Stimulated activated CD4-positive, alpha-beta T cell treated with anti-CD3 and anti-CD28 coated beads, Interleukin-15, amount 100 ng/mL, for 48 hours (primary cell): ENCODE data around the gene DNAJC25.
"Not testable (repeated sequence)": the region's sequence is repeated elsewhere in the genome, so short reads cannot be mapped to it uniquely, and the experiment has no call there.

Source experiments
- DNase-seq, 2 donors: peaks; one replicate each; pipeline ENCODE4 v3.0.0-alpha.2; 2020; ENCODE audit warnings: low read depth in 2 of 2

Gene DNAJC25

GRCh38 chr9:111631214-111631971, at the start of gene DNAJC25:
DNAJC25 (plus strand) TSS chr9:111631334; CDS start chr9:111631408, 74 bp downstream.
- DNase-seq = peak; percentile 94 to 95

- DNase-seq = no peak
These were observed 48.2 kb upstream of the DNAJC25 start for GRCh38 chr9:111582888-111583287.

GRCh38 chr9:111586378-111586777, 44.8 kb upstream of the DNAJC25 start:
- no peak for DNase-seq

DNA sequence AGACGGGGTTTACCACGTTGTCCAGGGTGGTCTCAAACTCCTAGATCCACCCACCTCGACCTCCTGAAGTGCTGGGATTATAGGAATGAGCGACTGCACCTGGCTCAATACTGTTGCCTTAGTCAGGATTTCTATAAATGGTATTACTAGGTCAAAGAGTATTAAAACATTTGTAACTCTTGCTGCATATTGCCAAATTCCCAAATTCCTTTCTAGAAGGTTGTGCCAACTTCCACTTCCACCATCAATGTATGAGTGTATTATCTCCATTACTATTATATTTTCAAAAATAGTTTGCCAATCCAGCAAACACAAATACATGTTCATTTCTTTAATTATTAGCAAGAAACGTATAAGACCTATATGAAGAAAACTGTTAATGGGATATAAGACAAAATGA, 42.3 kb upstream of the DNAJC25 start:
- DNase-seq = no peak

DNA sequence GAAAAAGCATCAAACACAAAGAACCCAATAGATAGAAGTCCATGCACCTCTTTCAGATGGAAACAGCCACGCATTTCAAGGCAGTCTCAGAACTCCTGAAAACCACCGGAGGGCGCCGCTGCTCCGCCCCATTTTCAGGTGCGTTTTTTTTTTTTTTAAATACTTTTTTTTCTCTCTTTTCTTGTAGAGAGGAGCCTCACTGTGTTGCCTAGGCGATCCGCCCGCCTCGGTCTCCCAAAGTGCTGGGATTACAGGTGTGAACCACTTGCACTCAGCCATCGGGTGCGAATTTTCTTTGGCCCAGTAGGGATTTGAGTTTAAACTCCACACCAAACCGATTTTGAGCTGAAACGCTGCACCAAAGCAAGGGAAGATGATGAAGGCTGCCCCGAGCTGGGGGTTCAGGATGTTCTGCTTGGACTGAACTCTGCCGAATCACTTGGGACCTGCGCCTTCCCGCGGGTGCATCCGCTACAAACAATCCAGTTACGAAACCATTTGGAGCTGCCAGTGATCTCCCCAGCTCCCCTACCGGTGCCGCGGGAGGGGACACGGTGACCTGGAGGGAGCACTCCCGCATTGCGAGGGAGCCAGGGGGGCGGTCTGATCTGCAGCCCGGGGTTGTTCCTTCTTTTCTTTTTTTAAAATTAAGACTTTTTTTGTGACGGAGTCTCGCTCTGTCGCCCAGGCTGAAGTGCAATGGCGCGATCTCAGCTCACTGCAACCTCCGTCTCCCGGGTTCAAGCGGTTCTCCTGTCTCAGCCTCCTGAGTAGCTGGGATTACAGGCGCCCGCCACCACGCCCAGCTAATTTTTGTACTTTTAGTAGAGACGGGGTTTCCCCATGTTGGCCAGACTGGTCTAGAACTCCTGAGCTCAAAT, 33.0 kb upstream of the DNAJC25 start:
- DNase-seq = peak in 1 of 2 donors; percentile 34

DNA sequence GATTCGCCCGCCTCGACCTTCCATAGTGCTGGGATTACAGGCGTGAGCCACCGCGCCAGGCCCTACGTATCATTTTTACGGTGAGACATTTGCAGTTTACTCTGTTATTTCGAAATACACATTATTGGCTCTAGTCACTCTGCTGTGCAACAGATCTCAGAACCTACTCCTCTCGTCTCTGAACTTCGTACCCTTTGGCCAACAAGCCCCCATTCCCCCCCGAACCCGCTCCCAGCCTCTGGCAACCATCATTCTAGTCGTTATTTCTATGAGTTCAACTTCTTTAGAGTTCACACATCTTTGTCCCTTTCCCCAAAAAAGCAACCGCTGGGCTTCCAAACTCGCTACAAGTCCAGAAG, 32.4 kb upstream of the DNAJC25 start:
- no peak for DNase-seq

DNA sequence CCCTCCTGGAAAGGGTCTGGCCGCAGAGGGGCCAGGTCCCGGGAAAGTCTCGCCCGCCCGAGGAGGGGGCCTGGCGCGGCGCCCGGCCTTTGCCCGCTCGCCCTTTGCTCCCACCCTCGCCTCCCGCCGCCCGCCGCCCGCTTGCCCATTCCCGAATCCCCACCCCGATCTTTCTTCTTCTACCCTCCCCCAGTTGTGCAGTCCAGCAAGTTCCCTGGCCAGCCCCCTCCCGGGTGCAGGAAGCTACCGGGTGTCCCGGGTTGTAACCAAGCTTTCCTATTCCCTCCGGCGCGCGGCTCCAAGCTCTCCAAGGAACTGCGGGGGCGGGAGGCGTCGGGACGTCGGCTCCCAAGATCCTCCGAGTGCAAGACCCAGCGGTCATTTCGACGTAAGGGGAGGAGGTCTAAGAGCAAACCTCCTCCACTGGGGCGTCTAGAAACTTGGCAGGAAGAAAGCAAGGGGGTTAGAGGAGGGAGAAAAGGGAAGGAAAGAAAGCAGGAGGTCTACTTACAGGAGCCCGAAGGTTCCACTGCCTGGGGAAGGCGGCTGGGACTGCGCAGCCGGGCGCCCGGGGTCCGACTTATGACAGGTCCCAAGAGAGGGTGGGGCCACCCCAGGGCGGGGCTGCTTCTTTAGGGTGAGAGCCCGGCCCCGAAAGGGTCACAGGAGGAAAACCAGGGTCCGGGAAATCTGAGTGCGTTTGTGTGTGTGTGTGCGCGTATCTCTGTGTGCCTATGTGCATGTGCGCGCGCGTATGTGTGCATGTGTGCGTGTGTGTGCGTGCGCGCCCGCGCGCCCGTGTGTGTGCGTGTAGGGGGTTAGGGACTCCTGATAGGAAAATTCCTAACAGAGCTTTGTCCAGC, 31.8 kb upstream of the DNAJC25 start, which contains the start of gene PTGR1:
Gene PTGR1, minus strand, starts transcription at position 556 of the 863 bp plus-strand sequence. CDS start 2,225 bp downstream, outside the sequence.
- DNase-seq = no peak

DNA sequence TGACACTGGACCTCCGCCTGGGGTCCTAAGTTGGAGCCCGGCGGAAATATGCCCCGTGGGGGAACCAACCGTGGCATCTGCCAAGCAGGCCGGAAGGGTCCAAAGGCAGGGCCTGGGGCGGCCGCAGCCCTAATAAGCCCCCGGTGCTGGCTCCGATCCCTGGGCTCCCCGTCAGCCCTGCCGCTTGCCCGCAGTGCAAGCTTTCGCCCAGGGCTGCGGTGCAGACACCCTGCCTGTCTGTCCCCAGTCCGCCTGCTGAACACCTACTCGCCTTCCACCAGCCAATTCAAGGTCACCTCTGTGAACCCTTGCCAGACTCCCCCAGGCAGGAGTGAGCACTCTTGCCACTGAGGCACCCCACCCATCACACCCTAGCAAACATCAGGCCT, 31.2 kb upstream of the DNAJC25 start:
- DNase-seq = no peak

- no peak for DNase-seq
These were observed 29.7 kb upstream of the DNAJC25 start for GRCh38 chr9:111601237-111602018.

DNA sequence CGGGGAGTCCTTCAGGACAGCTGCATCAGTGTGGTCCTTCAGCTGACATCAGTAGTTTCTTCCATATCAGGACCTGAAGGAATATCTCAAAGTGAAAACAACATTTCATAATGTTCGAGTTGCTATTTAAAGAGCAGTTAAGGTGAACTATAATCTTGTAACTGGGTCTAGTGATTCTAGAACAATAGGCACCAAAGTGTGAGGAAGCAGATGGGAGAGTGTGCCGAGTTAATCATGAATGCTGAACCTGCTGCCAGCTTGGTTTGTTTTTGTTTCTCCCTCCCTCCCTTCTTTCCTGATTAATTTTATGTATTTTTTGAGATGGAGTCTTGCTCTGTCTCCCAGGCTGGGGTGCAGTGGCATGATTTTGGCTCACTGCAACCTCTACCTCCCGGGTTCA, 28.1 kb upstream of the DNAJC25 start:
- DNase-seq = no peak

GRCh38 chr9:111604054-111604615, 27.0 kb upstream of the DNAJC25 start:
- DNase-seq = no peak

GRCh38 chr9:111605041-111605559, 26.0 kb upstream of the DNAJC25 start:
- DNase-seq = no peak

DNA sequence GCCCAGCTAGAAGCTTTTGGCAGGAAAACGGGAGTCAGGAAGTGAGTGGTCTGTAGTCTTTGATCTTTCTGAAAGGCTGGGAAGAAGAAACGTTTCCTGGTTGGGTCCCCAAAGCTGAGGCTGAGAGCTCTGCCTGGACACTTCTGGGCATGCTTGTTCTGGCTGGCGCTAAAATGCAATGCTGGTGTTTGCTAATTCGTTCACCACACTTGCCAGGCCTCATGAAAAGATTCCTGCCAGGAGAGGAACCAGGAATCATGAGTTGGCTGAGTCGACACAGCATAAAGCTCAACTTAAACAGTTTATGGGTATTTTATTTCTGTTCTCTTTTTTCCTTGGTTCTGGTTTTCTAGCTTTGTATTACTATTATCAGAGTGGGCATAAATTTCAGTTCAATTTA, 21.0 kb upstream of the DNAJC25 start:
- DNase-seq = no peak

DNA sequence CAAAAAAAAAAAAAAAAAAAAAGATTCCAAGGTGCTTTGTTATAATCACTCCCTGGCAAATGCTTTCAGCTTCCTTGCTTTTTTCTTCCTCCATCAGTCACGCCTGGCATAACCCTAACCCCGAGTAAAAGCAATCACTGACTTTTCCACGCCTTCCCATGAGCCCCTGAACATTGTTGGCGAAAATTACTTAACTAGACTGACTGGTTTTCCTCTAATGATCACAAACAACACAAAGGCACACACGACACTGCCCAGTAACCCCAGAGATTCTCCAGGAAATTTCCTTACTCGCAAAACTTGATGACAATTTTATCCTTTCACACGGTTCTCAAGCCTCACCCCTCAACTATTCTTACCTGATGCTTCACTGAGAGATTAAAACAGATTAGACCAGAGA, 20.3 kb upstream of the DNAJC25 start:
- DNase-seq = no peak

GRCh38 chr9:111613436-111614040, 17.6 kb upstream of the DNAJC25 start:
- no peak for DNase-seq

DNA sequence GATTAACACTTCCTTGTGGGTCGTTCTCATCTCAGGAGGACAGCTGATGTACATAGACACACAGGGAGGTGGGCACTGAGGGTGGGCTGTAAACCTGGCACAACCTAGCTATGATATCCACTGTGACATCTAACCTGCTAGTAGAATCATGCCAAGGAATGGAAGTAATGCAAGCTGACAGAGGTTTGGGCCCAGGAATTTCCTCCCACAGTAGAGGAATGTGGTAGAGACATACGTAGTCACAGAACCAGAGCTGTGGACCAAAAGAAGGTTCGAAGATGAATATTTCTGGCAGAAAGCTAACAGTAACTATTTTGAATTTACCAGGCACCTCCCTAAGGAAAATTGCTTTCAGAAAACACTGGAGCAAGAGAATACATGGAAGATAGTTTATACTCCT, 15.2 kb upstream of the DNAJC25 start:
- no peak for DNase-seq

DNA sequence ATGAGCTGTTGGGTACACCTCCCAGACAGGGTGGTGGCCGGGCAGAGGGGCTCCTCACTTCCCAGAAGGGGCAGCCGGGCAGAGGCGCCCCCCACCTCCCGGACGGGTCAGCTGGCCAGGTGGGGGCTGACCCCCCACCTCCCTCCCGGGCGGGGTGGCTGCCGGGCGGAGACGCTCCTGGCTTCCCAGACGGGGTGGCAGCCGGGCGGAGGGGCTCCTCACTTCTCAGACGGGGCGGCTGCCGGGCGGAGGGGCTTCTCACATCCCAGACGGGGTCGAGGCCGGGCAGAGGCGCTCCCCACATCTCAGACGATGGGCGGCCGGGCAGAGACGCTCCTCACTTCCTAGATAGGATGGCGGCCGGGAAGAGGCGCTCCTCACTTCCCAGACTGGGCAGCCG, 13.8 kb upstream of the DNAJC25 start:
- not testable (repeated sequence) for DNase-seq

- DNase-seq = no peak
These were observed 9.1 kb upstream of the DNAJC25 start for GRCh38 chr9:111621895-111622480.

GRCh38 chr9:111622626-111623025, 8.5 kb upstream of the DNAJC25 start:
- DNase-seq = no peak
